Left hindlimb (tissue), 1 donor: ENCODE data around the gene TH.
A peak's percentile ranks its signal among the peaks of the same experiment; 100 is the strongest.
"Not testable (repeated sequence)": the region's sequence is repeated elsewhere in the genome, so short reads cannot be mapped to it uniquely, and the experiment has no call there.

Experiments
- DNase-seq: peaks from one replicate; pipeline ENCODE4 v3.0.0-alpha.2; 2018

TH gene

GRCh38 chr11:2194877-2195755 lies 23.5 kb upstream of the TH start:
- peak; percentile 45 for DNase-seq

- not testable (repeated sequence) for DNase-seq
Measured at GRCh38 chr11:2193888-2194595, 22.4 kb upstream of the TH start.

GRCh38 chr11:2193099-2193887 lies 21.7 kb upstream of the TH start:
- DNase-seq = no peak

- no peak for DNase-seq
Measured at GRCh38 chr11:2192435-2192834, 20.8 kb upstream of the TH start.

- no peak for DNase-seq
Measured at GRCh38 chr11:2191883-2192282, 20.3 kb upstream of the TH start.

GRCh38 chr11:2190657-2191471 lies 19.2 kb upstream of the TH start:
- no peak for DNase-seq

- no peak for DNase-seq
Measured at GRCh38 chr11:2189938-2190656, 18.5 kb upstream of the TH start.

GRCh38 chr11:2188745-2189144 lies 17.1 kb upstream of the TH start:
- no peak for DNase-seq

GRCh38 chr11:2187280-2187707 lies 15.7 kb upstream of the TH start:
- no peak for DNase-seq

GRCh38 chr11:2186669-2187279 lies 15.2 kb upstream of the TH start:
- no peak for DNase-seq

- DNase-seq = no peak
Measured at GRCh38 chr11:2185324-2186085, 13.9 kb upstream of the TH start.

GRCh38 chr11:2182692-2183474 lies 11.3 kb upstream of the TH start:
- DNase-seq = no peak

GRCh38 chr11:2182075-2182474 lies 10.5 kb upstream of the TH start:
- no peak for DNase-seq

GRCh38 chr11:2180789-2181370 lies 9.3 kb upstream of the TH start:
- no peak for DNase-seq

GRCh38 chr11:2180347-2180746 lies 8.7 kb upstream of the TH start:
- DNase-seq = no peak

GRCh38 chr11:2179516-2179915 lies 7.9 kb upstream of the TH start:
- no peak for DNase-seq

- no peak for DNase-seq
Measured at GRCh38 chr11:2178906-2179494, 7.4 kb upstream of the TH start.

- not testable (repeated sequence) for DNase-seq
Measured at GRCh38 chr11:2178055-2178773, 6.6 kb upstream of the TH start.
